ENCODE measurements around the gene USP44.

GRCh38 chr12:95577820-95578219, 26.5 kb upstream of the USP44 start:
- TF ChIP-seq POLR2A (IDR thresholded peaks at IDR 0.05): no peak
- TF ChIP-seq, protein P1, sequence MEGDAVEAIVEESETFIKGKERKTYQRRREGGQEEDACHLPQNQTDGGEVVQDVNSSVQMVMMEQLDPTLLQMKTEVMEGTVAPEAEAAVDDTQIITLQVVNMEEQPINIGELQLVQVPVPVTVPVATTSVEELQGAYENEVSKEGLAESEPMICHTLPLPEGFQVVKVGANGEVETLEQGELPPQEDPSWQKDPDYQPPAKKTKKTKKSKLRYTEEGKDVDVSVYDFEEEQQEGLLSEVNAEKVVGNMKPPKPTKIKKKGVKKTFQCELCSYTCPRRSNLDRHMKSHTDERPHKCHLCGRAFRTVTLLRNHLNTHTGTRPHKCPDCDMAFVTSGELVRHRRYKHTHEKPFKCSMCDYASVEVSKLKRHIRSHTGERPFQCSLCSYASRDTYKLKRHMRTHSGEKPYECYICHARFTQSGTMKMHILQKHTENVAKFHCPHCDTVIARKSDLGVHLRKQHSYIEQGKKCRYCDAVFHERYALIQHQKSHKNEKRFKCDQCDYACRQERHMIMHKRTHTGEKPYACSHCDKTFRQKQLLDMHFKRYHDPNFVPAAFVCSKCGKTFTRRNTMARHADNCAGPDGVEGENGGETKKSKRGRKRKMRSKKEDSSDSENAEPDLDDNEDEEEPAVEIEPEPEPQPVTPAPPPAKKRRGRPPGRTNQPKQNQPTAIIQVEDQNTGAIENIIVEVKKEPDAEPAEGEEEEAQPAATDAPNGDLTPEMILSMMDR (IDR thresholded peaks at IDR 0.05): no peak

Measured in adrenal gland (tissue), 5 donors.